ENCODE results near the gene TBC1D9B.

The TBC1D9B gene

DNA sequence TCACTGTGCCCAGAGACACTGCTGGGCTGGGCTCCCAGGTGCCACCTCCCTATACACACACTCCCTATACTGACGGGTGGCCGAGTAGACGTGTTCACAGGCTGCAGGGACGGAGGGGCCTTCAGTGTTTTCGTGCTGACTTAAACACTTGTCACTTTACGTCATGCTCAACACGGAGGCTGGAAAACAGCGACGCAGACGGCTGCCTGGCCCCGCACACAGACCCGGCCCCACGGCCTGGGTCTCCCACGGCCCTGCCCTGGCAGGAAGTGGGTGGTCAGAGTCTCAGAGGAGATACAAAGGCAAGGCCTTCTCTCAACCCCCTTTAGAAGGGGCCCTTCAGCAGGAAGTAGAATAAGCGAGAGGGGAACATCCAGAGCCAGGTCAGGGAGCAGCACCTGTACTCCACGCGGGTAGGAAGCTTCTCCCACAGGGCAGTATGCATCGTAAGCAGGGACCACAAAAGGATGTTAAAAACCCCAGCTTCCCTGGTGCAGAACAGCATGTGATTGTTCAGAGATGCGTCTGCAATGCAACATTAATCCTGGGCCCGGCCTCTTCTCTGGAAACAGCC is 11.9 kb upstream of the TBC1D9B start:
- Histone ChIP-seq H3K27ac (ENCODE audit: low read depth, low read length) (no peak overlapping the region), H3K4me1 (ENCODE audit: insufficient read depth, low read length) (peaks cover 6% of the 10 kb centered on the region; the same call in 1 of the 2 replicates), H3K9me3 (ENCODE audit: insufficient read depth, low read depth, low read length) (no peaks in the 10 kb centered on the region), H3K9ac (ENCODE audit: low read depth, low read length) (no peak overlapping the region), H3K36me3 (ENCODE audit: insufficient read depth, low read length) (no peaks in the 10 kb centered on the region), H3K27me3 (ENCODE audit: insufficient read depth, low read length) (no peaks in the 10 kb centered on the region), H3K4me3 (ENCODE audit: low read length) (no peak overlapping the region)
- WGBS = 92% methylated on average over 20 of the region's 20 CpGs

DNA sequence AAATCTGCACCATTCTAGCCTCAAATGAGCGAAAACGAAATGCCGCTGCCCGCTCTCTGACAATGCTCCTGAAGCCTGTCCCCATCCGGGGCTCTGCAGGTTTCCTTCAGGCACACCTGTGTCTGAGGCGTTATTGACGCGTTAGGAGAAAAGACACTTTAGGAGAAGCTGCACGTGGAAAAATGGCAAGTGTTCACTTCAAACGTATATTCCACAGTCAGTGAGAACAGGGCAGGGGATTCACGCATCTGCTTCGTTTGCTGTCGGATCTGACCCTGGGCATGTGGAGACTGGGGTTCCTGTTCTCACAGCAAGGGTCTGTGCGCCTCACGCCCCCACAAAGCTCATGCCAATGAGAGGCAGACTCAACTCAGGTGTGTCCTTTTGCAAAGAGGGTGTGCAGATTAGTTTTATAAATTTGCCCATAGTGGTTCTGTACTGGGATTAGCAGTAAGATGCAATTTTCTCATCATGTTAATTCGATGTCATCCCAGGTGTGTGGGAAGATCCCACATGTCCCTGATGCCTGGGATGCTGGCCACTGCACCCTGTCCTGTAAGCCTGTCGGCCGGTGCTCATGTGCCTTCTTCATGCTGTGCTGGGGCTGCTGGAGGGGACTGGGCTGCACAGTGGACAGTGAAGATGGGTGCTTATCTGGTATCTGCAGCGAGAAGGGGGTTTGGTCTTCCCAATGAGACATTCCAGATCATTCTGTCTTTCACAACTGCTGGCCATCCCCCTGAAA is 11.2 kb upstream of the TBC1D9B start:
- H3K9me3 ChIP-seq (ENCODE audit: insufficient read depth, low read depth, low read length) = no peaks in the 10 kb centered on the region
- H3K4me3 ChIP-seq (ENCODE audit: low read length) = no peak overlapping the region
- H3K4me1 ChIP-seq (ENCODE audit: insufficient read depth, low read length) = peaks cover 6% of the 10 kb centered on the region; the same call in 1 of the 2 replicates
- no peak overlapping the region for H3K9ac ChIP-seq (ENCODE audit: low read depth, low read length)
- H3K36me3 ChIP-seq (ENCODE audit: insufficient read depth, low read length) = no peaks in the 10 kb centered on the region
- H3K27ac ChIP-seq (ENCODE audit: low read depth, low read length) = no peak overlapping the region
- no peaks in the 10 kb centered on the region for H3K27me3 ChIP-seq (ENCODE audit: insufficient read depth, low read length)
- 91% methylated on average over 19 of the region's 19 CpGs for WGBS

DNA sequence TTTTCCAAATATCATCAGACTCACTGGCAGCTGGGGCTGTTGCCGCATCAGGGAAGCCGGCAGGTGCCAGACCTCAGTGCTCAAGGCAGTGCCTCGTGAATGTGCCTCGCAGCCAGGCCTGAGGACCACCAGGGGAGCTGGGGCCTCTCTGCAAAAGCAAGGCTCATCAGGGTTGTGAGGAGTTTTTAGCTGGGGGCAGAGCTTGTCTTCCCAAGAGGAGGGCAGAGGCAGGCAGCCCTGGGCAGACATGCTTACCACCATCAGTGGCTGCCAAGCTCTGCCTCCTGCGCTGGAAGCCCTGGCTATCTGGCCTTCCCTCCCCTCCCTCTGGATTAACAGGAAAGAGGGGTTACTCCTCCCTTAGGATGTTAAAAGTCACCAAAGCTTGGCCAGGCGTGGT is 8.8 kb upstream of the TBC1D9B start:
- Histone ChIP-seq H3K27ac (ENCODE audit: low read depth, low read length) (no peak overlapping the region), H3K9me3 (ENCODE audit: insufficient read depth, low read depth, low read length) (no peaks in the 10 kb centered on the region)

DNA sequence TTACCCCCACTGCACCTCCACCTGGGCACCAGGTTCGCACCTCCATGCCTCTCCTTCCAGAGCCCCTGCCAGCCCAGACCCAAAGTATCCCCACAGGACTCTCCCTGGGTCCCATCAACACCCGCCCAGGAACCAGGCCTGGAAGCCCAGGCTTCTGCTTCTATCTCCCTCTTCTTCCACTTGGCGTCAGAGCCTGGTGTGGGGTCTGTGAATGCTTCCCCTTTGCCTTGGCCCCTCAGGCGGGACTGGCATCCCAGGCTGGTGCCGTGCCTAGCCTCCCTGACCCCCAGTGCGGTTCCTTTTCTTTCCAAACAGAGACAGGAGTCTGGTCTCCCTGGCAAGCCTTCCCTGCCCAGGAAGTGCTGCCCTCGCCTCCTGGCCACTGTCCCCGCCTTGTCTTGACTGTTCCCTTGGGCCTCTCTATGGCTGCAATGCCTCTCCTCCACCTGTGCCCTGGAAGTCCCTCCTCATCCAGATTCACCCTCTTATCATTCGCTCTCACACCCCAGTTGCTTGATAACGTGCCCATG is 7.8 kb upstream of the TBC1D9B start:
- Histone ChIP-seq H3K9ac (ENCODE audit: low read depth, low read length) (no peak overlapping the region), H3K36me3 (ENCODE audit: insufficient read depth, low read length) (no peaks in the 10 kb centered on the region), H3K4me3 (ENCODE audit: low read length) (no peak overlapping the region), H3K27me3 (ENCODE audit: insufficient read depth, low read length) (no peaks in the 10 kb centered on the region), H3K4me1 (ENCODE audit: insufficient read depth, low read length) (peaks cover 6% of the 10 kb centered on the region; the same call in 1 of the 2 replicates), H3K9me3 (ENCODE audit: insufficient read depth, low read depth, low read length) (no peaks in the 10 kb centered on the region), H3K27ac (ENCODE audit: low read depth, low read length) (no peak overlapping the region)
- 94% methylated on average over 10 of the region's 10 CpGs for WGBS

More for the DNA sequence above, 8.8 kb upstream of the TBC1D9B start:
- Histone ChIP-seq H3K36me3 (ENCODE audit: insufficient read depth, low read length) (no peaks in the 10 kb centered on the region), H3K9ac (ENCODE audit: low read depth, low read length) (no peak overlapping the region), H3K4me3 (ENCODE audit: low read length) (no peak overlapping the region), H3K4me1 (ENCODE audit: insufficient read depth, low read length) (peaks cover 6% of the 10 kb centered on the region; the same call in 1 of the 2 replicates), H3K27me3 (ENCODE audit: insufficient read depth, low read length) (no peaks in the 10 kb centered on the region)
- 74% methylated on average over 6 of the region's 6 CpGs for WGBS

DNA sequence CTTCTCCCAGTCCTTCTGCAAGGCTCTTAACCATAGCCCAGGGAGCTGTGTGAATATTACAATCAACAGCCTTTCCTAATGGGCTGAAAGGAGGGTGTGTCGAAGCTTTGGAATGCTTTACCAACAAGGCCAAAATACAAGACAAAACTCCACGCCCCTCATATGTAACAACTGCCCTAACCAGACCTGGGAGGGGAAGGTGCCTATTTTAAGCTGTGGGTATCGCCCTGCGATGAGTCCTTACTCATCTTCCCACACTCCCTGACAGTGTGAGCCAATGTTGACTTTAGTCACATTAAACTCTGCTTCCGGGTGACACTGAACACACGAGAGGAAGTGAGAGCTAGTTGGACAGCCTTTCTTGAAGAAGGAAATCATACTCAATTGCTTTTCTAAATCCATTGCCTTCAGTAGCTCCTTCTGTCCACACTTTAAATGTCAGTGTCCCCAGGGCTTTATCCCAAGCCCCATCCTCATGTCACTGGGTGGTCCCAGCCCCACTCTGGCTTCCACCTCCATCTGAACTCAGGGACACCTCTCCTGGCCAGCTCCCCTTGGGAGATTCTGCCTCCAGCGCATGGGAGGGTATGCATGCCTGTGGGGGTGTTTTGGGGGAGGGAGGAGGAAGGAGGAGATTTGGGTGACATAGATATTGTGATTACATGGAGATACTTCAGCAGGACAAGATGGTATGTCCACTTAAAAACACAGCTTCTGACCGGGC is 6.5 kb upstream of the TBC1D9B start:
- H3K4me1 ChIP-seq (ENCODE audit: insufficient read depth, low read length) = peaks cover 6% of the 10 kb centered on the region; the same call in 1 of the 2 replicates
- H3K27ac ChIP-seq (ENCODE audit: low read depth, low read length) = no peak overlapping the region
- H3K9me3 ChIP-seq (ENCODE audit: insufficient read depth, low read depth, low read length) = no peaks in the 10 kb centered on the region
- H3K27me3 ChIP-seq (ENCODE audit: insufficient read depth, low read length) = no peaks in the 10 kb centered on the region
- no peaks in the 10 kb centered on the region for H3K36me3 ChIP-seq (ENCODE audit: insufficient read depth, low read length)
- H3K4me3 ChIP-seq (ENCODE audit: low read length) = no peak overlapping the region
- H3K9ac ChIP-seq (ENCODE audit: low read depth, low read length) = no peak overlapping the region
- WGBS = 80% methylated on average over 7 of the region's 8 CpGs

DNA sequence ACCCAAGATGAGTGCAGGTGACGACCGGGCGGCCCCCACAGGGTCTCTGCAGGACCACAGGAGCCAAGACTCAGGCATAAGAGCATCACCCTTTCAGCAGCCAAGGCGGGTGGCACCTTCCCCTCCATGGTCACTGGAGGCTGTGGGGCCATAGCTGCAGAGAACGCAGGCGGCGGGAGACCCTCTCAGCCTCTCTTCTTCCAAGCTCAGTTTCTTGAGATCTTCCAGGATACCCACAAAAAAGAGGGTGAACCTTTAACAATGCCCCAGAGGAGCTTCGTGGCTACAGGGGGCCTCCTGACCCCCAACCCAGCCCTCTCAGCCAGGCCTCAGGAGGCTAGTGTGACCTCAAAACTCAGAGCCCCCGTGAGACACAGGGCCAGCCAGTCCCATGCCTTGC is 5.8 kb upstream of the TBC1D9B start:
- H3K27ac ChIP-seq (ENCODE audit: low read depth, low read length) = no peak overlapping the region

DNA sequence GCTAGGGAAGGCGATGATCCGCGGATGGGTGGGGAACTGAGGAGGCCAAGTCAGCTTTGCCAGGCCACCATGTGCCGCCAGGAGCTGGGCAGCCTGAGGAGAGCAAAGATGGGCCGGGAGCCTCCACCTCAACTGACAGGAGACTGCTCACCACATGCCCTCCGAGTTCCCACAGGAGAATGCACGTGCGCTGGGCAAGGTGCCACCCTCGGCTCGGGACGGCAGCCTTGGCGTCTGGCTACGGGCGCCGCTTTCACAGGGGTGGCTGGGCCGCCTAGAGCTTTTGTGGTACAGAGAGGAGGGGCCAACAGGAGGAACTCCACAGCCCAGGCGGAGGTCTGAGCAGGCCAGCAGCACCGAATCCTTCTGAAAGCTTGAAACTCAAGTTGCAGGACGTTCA is 5.3 kb upstream of the TBC1D9B start:
- Histone ChIP-seq H3K27me3 (ENCODE audit: insufficient read depth, low read length) (no peaks in the 10 kb centered on the region), H3K9me3 (ENCODE audit: insufficient read depth, low read depth, low read length) (no peaks in the 10 kb centered on the region), H3K4me1 (ENCODE audit: insufficient read depth, low read length) (peaks cover 6% of the 10 kb centered on the region; the same call in 1 of the 2 replicates), H3K27ac (ENCODE audit: low read depth, low read length) (no peak overlapping the region), H3K36me3 (ENCODE audit: insufficient read depth, low read length) (no peaks in the 10 kb centered on the region), H3K4me3 (ENCODE audit: low read length) (no peak overlapping the region), H3K9ac (ENCODE audit: low read depth, low read length) (no peak overlapping the region)
- WGBS = 94% methylated on average over 19 of the region's 19 CpGs

More for the DNA sequence above, 5.8 kb upstream of the TBC1D9B start:
- Histone ChIP-seq H3K27me3 (ENCODE audit: insufficient read depth, low read length) (no peaks in the 10 kb centered on the region), H3K4me3 (ENCODE audit: low read length) (no peak overlapping the region), H3K36me3 (ENCODE audit: insufficient read depth, low read length) (no peaks in the 10 kb centered on the region), H3K9ac (ENCODE audit: low read depth, low read length) (no peak overlapping the region), H3K4me1 (ENCODE audit: insufficient read depth, low read length) (peaks cover 6% of the 10 kb centered on the region; the same call in 1 of the 2 replicates), H3K9me3 (ENCODE audit: insufficient read depth, low read depth, low read length) (no peaks in the 10 kb centered on the region)
- 92% methylated on average over 9 of the region's 9 CpGs for WGBS

DNA sequence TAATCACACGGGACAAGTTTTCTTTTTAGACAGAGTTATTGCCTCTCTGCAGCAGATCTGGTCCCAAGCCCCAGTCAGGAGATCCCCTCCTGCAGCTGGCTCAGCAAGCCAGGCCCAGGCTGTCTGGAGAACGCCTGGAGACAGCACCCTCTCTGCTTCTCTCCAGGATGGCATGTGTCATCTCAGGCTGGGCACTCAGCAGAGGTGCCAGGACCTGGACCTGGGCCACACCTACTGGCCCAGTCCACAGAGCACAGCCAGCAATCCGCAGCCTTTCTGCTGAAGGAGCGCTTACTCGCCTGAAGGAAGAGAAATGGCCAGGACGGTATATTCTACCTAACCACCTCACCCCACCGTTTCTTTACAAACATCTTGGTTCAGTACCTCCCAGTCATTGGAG is 4.7 kb upstream of the TBC1D9B start:
- peaks cover 6% of the 10 kb centered on the region; the same call in 1 of the 2 replicates for H3K4me1 ChIP-seq (ENCODE audit: insufficient read depth, low read length)

DNA sequence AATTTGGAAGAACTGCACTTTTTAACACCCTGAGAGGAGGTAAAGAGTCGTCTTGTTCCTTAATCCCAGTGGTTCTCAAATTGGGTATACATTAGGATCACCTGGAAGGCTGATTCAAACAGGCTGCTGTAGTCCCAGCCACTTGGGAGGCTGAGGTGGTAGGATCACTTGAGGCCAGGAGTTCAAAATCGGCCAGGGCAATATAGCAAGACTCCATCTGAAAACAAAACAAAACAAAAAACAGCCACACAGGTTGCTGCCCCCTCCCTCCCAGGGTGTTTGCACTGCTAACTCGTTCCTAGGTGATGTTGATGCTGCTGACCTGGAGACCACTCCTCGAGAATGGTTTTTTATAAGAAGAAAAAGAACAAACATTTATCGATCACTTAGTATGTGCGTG is 1.5 kb upstream of the TBC1D9B start:
- no peak overlapping the region for H3K27ac ChIP-seq (ENCODE audit: low read depth, low read length)
- no peaks in the 10 kb centered on the region for H3K9me3 ChIP-seq (ENCODE audit: insufficient read depth, low read depth, low read length)
- no peak overlapping the region for H3K4me3 ChIP-seq (ENCODE audit: low read length)
- H3K4me1 ChIP-seq (ENCODE audit: insufficient read depth, low read length) = peaks cover 5% of the 10 kb centered on the region; the same call in 1 of the 2 replicates
- H3K36me3 ChIP-seq (ENCODE audit: insufficient read depth, low read length) = peaks cover 14% of the 10 kb centered on the region
- H3K27me3 ChIP-seq (ENCODE audit: insufficient read depth, low read length) = peaks cover 4% of the 10 kb centered on the region; the same call in 1 of the 2 replicates
- no peak overlapping the region for H3K9ac ChIP-seq (ENCODE audit: low read depth, low read length)
- WGBS = 91% methylated on average over 6 of the region's 6 CpGs

More for the DNA sequence above, 4.7 kb upstream of the TBC1D9B start:
- no peaks in the 10 kb centered on the region for H3K9me3 ChIP-seq (ENCODE audit: insufficient read depth, low read depth, low read length)
- no peak overlapping the region for H3K27ac ChIP-seq (ENCODE audit: low read depth, low read length)
- H3K36me3 ChIP-seq (ENCODE audit: insufficient read depth, low read length) = no peaks in the 10 kb centered on the region
- WGBS = 93% methylated on average over 6 of the region's 7 CpGs
- H3K9ac ChIP-seq (ENCODE audit: low read depth, low read length) = no peak overlapping the region
- no peaks in the 10 kb centered on the region for H3K27me3 ChIP-seq (ENCODE audit: insufficient read depth, low read length)
- H3K4me3 ChIP-seq (ENCODE audit: low read length) = no peak overlapping the region

DNA sequence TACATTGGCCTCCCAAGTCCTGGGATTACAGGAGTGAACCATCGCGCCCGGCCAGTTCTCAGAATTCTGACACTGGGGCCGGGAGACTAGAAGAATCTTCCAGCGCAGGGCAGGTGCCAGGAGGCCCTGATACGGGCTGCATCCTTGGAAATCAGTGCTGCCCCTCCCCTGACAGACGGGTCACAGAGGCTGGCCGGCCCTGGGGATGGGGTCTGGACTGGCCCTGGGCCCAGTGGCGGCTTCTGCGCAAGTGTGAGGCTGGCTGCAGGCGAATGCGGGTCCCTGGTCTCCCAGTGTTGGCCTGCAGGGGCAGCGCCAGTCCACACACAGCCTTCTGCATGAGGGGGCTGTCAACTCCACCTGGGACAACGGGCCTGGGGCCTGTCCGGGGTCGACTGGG is 831 bp upstream of the TBC1D9B start:
- peaks cover 4% of the 10 kb centered on the region; the same call in 1 of the 2 replicates for H3K27me3 ChIP-seq (ENCODE audit: insufficient read depth, low read length)
- 75% methylated on average over 16 of the region's 16 CpGs for WGBS
- peaks cover 5% of the 10 kb centered on the region; the same call in 1 of the 2 replicates for H3K4me1 ChIP-seq (ENCODE audit: insufficient read depth, low read length)
- peaks cover 19% of the 10 kb centered on the region for H3K36me3 ChIP-seq (ENCODE audit: insufficient read depth, low read length)
- no peak overlapping the region for H3K27ac ChIP-seq (ENCODE audit: low read depth, low read length)
- no peaks in the 10 kb centered on the region for H3K9me3 ChIP-seq (ENCODE audit: insufficient read depth, low read depth, low read length)
- no peak overlapping the region for H3K4me3 ChIP-seq (ENCODE audit: low read length)
- H3K9ac ChIP-seq (ENCODE audit: low read depth, low read length) = no peak overlapping the region
